Body of pancreas (tissue), 4 donors: ENCODE measurements around the gene OR6A2.

Source experiments
- POLR2A ChIP-seq, 3 donors: fragments of 450-650 bp; IDR thresholded peaks; one replicate each; pipeline ENCODE4 v1.6.1; 2016; ENCODE audit warnings: antibody characterized with exemption in 3 of 3, mild to moderate bottlenecking in 2 of 3
- TF ChIP-seq, protein P1 (sequence below), 7 experiments: fragments of 450-650 bp in 4 of 7; fragments of 200-600 bp in 3 of 7; sonication (generic) in 3 of 7; IDR thresholded peaks; one replicate each; pipeline ENCODE4 v1.5.1; 2016 to 2019; ENCODE audit warnings: antibody characterized with exemption in 7 of 7

DNA sequence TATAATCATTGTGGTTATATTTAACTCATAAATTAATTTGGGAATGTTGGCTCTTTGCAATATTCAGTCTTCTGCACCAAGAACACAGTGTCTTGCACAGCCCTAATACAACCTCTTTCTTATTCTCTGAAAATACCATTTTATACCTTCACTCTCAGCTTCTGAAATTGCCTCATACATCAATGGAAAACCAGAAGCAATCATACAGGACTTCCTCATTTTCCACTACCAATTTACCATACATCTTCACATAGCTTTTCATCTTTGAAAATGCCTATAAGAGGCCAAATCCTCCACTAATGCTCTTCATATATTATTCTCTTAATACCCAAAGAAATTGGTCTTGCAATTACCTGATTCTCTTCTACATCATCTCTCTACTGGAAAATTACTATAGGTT, 21.0 kb downstream of the OR6A2 start:
- TF ChIP-seq, protein P1, sequence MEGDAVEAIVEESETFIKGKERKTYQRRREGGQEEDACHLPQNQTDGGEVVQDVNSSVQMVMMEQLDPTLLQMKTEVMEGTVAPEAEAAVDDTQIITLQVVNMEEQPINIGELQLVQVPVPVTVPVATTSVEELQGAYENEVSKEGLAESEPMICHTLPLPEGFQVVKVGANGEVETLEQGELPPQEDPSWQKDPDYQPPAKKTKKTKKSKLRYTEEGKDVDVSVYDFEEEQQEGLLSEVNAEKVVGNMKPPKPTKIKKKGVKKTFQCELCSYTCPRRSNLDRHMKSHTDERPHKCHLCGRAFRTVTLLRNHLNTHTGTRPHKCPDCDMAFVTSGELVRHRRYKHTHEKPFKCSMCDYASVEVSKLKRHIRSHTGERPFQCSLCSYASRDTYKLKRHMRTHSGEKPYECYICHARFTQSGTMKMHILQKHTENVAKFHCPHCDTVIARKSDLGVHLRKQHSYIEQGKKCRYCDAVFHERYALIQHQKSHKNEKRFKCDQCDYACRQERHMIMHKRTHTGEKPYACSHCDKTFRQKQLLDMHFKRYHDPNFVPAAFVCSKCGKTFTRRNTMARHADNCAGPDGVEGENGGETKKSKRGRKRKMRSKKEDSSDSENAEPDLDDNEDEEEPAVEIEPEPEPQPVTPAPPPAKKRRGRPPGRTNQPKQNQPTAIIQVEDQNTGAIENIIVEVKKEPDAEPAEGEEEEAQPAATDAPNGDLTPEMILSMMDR (IDR thresholded peaks at IDR 0.05): no peak
- TF ChIP-seq POLR2A (IDR thresholded peaks at IDR 0.05): no peak
